Measurements from ENCODE around the gene CHD9.

Gene CHD9

GRCh38 chr16:53131363-53132071, 76.7 kb downstream of the CHD9 start (continued):
- TF ChIP-seq ZNF175 (tag by site-specific recombination; IDR thresholded peaks at IDR 0.05): no peak
- peak; percentile 72 for TF ChIP-seq ZBTB20 (tag by site-specific recombination; IDR thresholded peaks at IDR 0.05)
- TF ChIP-seq ZNF529 (tag by site-specific recombination; IDR thresholded peaks at IDR 0.05; ENCODE audit: insufficient replicate concordance): no peak
- TF ChIP-seq ZBTB26 (tag by site-specific recombination; optimal IDR thresholded peaks at IDR 0.05): peak; percentile 84
- no peak for TF ChIP-seq AEBP2 (tag by site-specific recombination; IDR thresholded peaks at IDR 0.05; ENCODE audit: borderline replicate concordance)
- no peak for TF ChIP-seq ZNF350 (tag by site-specific recombination; IDR thresholded peaks at IDR 0.05)
- 0 out of 2 replicates have a peak, but pooled peaks have one; percentile 15 for TF ChIP-seq ZNF692 (tag by site-specific recombination; IDR thresholded peaks at IDR 0.05)
- TF ChIP-seq ZBTB11 (tag by site-specific recombination; conservative IDR thresholded peaks at IDR 0.05; ENCODE audit: low read depth): peak; percentile 48; the same call in 1 of the 2 replicates
- no peak for TF ChIP-seq ZNF596 (tag by site-specific recombination; IDR thresholded peaks at IDR 0.05)
- TF ChIP-seq ZNF155 (tag by site-specific recombination; IDR thresholded peaks at IDR 0.05): no peak
- no peak for TF ChIP-seq ZNF555 (tag by site-specific recombination; conservative IDR thresholded peaks at IDR 0.05)
- no peak for TF ChIP-seq FEZF1 (tag by site-specific recombination; IDR thresholded peaks at IDR 0.05)
- TF ChIP-seq ZNF211 (tag by site-specific recombination; IDR thresholded peaks at IDR 0.05; ENCODE audit: low read depth): no peak
- TF ChIP-seq ZFP69B (tag by site-specific recombination; IDR thresholded peaks at IDR 0.05): no peak
- TF ChIP-seq ZNF362 (tag by site-specific recombination; IDR thresholded peaks at IDR 0.05): no peak
- no peak for TF ChIP-seq ZNF341 (tag by site-specific recombination; IDR thresholded peaks at IDR 0.05; ENCODE audit: low read depth)
- no peak for TF ChIP-seq ZNF521 (tag by site-specific recombination; IDR thresholded peaks at IDR 0.05)
- TF ChIP-seq ZNF239 (tag by site-specific recombination; IDR thresholded peaks at IDR 0.05): no peak
- TF ChIP-seq ZNF24 (tag by site-specific recombination; IDR thresholded peaks at IDR 0.05): no peak
- TF ChIP-seq ZNF335 (tag by site-specific recombination; conservative IDR thresholded peaks at IDR 0.05): peak; percentile 90
- TF ChIP-seq ZNF416 (tag by site-specific recombination; IDR thresholded peaks at IDR 0.05): no peak
- TF ChIP-seq ZNF274 (IDR thresholded peaks at IDR 0.05; ENCODE audit: low read length): no peak
- no peak for TF ChIP-seq ZNF274 (tag by site-specific recombination; IDR thresholded peaks at IDR 0.05; ENCODE audit: borderline replicate concordance)
- TF ChIP-seq GLI2 (tag by site-specific recombination; IDR thresholded peaks at IDR 0.05; ENCODE audit: borderline replicate concordance, low read depth): no peak
- no peak for TF ChIP-seq MYNN (tag by site-specific recombination; IDR thresholded peaks at IDR 0.05; ENCODE audit: borderline replicate concordance)
- no peak for TF ChIP-seq TRIM28 (IDR thresholded peaks at IDR 0.05; ENCODE audit: borderline replicate concordance, low read length)
- TF ChIP-seq ZNF174 (tag by site-specific recombination; IDR thresholded peaks at IDR 0.05): no peak
- TF ChIP-seq PATZ1 (tag by site-specific recombination; IDR thresholded peaks at IDR 0.05): peak; percentile 60; the same call in 1 of the 2 replicates
- TF ChIP-seq ZNF214 (tag by site-specific recombination; IDR thresholded peaks at IDR 0.05; ENCODE audit: borderline replicate concordance): no peak
- peak; percentile 39; the same call in 1 of the 2 replicates for TF ChIP-seq KLF8 (tag by site-specific recombination; IDR thresholded peaks at IDR 0.05)

Data from HEK293 (cell line).